ENCODE results near the gene PMVK.
A peak's percentile ranks its signal among the peaks of the same experiment; 100 is the strongest.
"Not testable (repeated sequence)": the region's sequence is repeated elsewhere in the genome, so short reads cannot be mapped to it uniquely, and the experiment has no call there.

The PMVK gene

DNA sequence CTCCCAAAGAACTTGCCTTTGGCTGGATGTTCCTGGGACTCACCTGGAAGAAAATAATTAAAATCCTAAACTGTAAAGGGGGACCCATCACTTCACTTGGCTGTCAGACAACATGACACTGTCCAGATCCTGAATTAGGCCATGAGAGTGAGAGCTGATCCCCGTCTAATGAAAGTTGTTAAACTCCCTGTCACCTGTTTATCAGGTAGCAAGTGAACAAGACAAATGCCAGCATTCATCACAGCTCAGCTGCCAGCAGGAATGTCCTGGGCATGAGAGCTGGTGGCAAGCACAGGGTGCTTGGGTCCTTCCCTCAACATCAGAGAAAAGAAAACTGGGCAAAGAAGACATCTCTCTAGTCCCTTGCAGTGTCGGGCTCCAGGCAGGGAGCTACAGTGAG, 23.8 kb downstream of the PMVK start:
- DNase-seq, result no peak

DNA sequence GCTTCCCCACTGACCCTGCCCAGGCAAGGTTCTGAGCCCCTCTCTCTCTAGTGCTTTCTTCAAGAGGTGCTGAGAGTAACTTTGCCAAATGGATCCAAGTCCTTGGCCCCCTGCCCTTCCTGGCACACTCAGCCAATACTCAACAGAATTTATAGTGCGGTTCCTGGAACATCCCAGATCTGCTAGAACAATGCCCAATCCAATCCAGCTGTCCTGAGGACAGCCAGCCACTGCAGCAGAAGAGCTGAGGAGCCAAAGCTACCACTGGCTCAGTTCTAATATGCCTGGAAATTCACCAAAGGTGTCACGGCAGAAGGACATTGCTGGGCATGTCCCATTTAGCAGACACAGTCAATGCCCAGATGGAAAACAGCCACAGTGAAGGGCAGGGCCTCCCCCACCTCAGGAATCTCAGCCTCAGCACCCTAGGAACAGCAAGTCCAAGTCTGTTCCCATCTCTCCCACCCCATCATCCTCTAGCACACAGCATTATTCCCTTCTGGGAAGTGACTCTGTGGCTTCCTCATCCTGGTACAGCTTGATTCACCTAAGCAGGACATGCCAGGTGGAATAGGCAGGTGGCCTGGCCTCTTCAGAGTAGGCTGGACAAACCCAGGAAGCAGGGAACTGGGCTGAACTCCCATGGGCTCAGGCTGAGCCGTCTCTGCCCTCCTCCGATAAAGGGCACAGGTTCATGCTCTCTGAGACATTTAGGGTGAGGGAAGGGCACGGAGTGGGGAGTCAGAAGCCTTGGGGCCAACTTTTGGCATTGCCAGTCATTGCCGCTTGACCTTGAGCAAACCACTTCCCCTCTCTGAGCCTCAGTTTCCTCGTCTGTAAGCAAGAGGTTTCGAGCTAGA, 24.6 kb downstream of the PMVK start:
- DNase-seq, result no peak

- DNase-seq, result no peak
Measured at GRCh38 chr1:154910851-154911250, 25.7 kb downstream of the PMVK start.

- DNase-seq, result no peak
Measured at GRCh38 chr1:154908937-154909336, 27.6 kb downstream of the PMVK start.

- not testable (repeated sequence) for DNase-seq
Measured at GRCh38 chr1:154908129-154908528, 28.4 kb downstream of the PMVK start.

DNA sequence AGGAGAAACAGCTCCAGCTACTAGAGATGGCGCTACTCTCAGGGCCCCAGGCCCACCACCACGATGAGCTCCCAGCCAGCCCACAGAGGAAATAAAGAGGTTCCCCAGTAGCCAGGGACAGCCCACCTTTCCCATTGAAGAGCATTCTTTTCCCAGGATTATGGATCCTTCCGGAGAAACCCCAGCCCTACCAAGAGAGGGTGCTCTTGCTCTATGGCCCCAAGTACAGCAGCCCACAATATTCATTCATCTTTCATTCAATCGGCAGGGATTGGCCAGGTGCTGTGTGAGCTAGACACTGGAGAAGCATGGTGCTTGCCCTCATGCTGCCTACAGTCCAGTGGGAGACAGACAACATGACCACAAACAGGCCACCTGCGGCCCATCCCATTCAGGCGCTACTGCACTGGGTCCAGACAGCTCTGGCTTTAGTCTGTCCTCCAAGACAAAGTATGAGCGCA, 29.9 kb downstream of the PMVK start:
- no peak for DNase-seq

DNA sequence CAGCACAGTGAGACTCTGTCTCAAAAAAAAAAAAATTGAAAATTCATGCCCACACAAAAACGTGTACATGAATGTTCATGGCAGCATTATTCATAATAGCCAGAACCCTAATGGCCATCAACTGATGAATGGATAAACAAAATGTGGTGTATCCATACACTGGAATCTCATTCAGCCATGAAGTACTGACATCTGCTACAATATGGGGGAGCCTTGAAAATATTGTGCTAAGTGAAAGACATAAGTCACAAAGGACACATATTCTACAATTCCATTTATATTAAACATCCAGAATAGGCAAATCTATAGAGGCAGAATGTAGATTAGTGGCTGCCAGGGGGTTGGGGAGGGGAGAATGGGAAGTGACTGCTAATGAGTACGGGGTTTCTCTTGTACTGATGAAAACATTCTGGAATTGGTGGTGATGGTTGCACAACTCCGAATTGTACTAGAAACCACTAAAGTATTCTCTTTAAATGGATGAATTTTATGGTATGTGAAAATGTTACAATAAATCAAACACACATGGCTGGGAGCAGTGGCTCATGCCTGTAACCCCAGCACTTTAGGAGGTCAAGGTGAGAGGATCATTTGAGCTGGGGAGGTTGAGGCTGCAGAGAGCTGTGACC, 33.5 kb downstream of the PMVK start:
- DNase-seq, result no peak

DNA sequence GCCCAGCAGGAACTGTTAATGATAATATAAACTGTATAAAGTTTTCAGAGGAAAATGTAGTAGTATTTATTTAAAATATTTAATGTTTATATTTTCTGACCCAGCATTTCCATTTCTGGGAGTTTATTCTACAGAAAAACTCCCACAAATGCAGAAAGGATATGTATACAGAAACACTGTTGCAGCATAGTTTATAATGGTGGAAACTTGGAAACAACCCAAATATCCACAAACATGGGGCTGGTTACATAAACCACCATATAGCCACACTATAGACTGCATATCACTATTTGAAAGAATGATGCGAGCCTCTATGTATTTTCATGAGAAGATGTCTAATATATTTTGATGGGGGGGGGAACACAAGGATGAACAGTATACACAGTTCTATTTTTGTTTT, 34.9 kb downstream of the PMVK start:
- DNase-seq, result no peak

GRCh38 chr1:154899041-154899440, 37.5 kb downstream of the PMVK start:
- no peak for DNase-seq

- DNase-seq, result no peak
Measured at GRCh38 chr1:154896771-154897286, 39.7 kb downstream of the PMVK start.

- no peak for DNase-seq
Measured at GRCh38 chr1:154895798-154896197, 40.7 kb downstream of the PMVK start.

GRCh38 chr1:154891452-154891851, 45.1 kb downstream of the PMVK start:
- DNase-seq, result no peak

- no peak for DNase-seq
Measured at GRCh38 chr1:154888757-154889156, 47.8 kb downstream of the PMVK start.

GRCh38 chr1:154886281-154887015, 50.1 kb downstream of the PMVK start:
- DNase-seq, result no peak

DNA sequence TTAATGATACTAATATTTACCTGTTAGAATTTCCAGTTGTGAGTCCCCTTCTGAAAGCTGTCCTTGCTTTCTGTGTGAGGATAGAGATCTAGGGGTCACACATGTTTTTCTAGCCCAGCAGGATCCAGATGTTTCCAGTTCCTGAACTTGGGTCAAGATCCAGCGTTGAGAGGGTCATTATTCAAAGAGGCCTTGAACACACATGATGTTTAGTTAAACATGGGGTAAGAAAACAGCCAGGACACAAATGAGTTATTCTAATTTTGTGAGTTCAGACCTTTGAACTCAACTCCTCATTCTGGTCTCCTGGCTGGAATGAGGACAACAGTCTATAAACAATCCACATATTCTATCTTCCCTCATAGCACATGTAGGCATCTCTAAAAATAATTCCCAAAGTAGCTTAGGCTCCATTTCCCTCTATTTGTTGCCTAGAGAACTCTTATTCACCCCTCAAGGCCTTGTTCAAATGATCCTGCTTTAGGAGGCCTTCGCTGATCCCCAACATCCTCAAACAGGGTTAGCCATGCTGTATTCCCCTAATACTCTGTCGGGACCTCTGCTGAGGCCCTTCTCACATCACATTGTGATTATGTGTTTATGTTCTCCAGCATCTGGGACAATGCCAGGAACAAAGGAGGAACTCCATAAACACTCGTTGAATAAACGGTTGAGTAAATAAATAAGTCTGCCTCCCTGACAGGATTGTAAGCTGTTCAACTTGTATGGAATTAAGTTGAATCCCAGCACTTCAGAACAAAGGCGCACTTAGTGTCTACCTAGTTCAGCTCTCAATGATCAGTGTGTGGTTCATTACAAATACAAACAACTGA, 51.4 kb downstream of the PMVK start:
- DNase-seq, result no peak

- DNase-seq, result no peak
Measured at GRCh38 chr1:154883919-154884868, 52.3 kb downstream of the PMVK start.

GRCh38 chr1:154881820-154882535, 54.5 kb downstream of the PMVK start:
- no peak for DNase-seq

- no peak for DNase-seq
Measured at GRCh38 chr1:154880671-154881070, 55.8 kb downstream of the PMVK start.

DNA sequence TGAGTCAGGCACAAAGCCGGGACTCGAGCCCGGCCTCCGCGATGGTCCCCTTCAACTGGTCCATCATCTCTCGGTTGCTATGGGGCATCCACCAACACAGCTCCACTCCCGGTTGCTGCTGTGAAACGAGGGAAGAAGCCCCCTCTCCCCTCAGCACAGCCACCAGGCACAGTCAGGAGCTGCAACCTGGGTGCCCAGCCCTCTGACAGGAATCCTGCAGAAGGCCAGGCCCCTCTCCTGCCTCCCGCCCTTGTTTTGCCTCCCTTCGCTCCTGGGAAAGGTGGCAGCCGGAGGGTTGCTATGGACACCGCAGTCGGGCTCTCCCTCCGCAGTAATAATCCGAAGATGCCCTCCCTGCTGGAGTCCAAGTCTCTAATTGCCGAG, 57.5 kb downstream of the PMVK start:
- DNase-seq, result no peak

- DNase-seq, result peak; percentile 75
Measured at GRCh38 chr1:154878371-154879037, 58.0 kb downstream of the PMVK start.
